Panc1 (cell line): ENCODE measurements around the gene SAPCD1.

Experiments
- POLR2AphosphoS5 ChIP-seq: IDR thresholded peaks from 2 replicates; pipeline ENCODE4 v1.6.1; 2012; ENCODE audit warnings: mild to moderate bottlenecking, low read depth, low read length, moderate library complexity
- SIN3A ChIP-seq: IDR thresholded peaks from 2 replicates; pipeline ENCODE4 v1.6.1; 2012; ENCODE audit warnings: low read depth, mild to moderate bottlenecking, low read length, moderate library complexity, borderline replicate concordance; ENCODE audit not compliant: insufficient read depth
- TF ChIP-seq, protein P1 (sequence below): fragments of 450-650 bp; IDR thresholded peaks from 2 replicates; pipeline ENCODE4 v1.5.1; 2017; ENCODE audit warnings: mild to moderate bottlenecking

DNA sequence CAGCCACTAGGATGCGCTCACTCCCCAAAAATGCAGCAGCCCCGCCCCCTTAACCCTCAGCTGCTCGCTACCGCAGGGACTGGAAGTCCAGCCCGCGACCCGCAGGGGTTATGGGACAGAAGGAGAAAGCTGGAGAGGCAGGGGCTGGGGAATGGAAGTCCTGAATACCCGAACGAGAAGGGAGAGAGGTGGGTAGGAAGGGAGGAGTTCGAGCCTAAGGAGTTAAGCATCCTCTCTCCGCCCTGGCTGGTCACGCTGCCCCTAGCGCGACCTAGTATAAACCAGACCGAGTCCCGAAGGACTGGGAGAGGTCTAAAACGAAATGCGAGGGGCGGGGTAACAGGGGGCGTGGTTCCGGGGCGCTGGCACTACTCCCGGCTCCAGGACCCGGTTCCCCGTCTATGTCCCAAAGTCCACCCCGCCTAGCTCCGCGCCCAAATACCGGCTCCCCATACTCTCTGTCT lies 32.9 kb upstream of the SAPCD1 start:
- TF ChIP-seq, protein P1, sequence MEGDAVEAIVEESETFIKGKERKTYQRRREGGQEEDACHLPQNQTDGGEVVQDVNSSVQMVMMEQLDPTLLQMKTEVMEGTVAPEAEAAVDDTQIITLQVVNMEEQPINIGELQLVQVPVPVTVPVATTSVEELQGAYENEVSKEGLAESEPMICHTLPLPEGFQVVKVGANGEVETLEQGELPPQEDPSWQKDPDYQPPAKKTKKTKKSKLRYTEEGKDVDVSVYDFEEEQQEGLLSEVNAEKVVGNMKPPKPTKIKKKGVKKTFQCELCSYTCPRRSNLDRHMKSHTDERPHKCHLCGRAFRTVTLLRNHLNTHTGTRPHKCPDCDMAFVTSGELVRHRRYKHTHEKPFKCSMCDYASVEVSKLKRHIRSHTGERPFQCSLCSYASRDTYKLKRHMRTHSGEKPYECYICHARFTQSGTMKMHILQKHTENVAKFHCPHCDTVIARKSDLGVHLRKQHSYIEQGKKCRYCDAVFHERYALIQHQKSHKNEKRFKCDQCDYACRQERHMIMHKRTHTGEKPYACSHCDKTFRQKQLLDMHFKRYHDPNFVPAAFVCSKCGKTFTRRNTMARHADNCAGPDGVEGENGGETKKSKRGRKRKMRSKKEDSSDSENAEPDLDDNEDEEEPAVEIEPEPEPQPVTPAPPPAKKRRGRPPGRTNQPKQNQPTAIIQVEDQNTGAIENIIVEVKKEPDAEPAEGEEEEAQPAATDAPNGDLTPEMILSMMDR = peak; percentile 88
- TF ChIP-seq POLR2AphosphoS5 (no peak), SIN3A (no peak; the same call in 1 of the 2 replicates)
